OCI-LY7 (cell line): Measurements from ENCODE around the gene KIF6.

Experiments used
- EZH2phosphoT487 ChIP-seq: fragments of 200-600 bp; sonication (generic); IDR thresholded peaks from 2 replicates; pipeline ENCODE4 v1.6.1; 2018; ENCODE audit warnings: low read depth, borderline replicate concordance, mild to moderate bottlenecking, mixed run types, antibody characterized with exemption, low read length, moderate library complexity, mixed read lengths
- TF ChIP-seq, protein P1 (sequence below): fragments of 200-600 bp; sonication (generic); conservative IDR thresholded peaks from 2 replicates; pipeline ENCODE4 v1.5.1; 2014; ENCODE audit warnings: mild to moderate bottlenecking, antibody characterized with exemption, low read length, moderate library complexity, mixed read lengths

GRCh38 chr6:39702265-39702664 is 22.9 kb downstream of the KIF6 start:
- TF ChIP-seq, protein P1, sequence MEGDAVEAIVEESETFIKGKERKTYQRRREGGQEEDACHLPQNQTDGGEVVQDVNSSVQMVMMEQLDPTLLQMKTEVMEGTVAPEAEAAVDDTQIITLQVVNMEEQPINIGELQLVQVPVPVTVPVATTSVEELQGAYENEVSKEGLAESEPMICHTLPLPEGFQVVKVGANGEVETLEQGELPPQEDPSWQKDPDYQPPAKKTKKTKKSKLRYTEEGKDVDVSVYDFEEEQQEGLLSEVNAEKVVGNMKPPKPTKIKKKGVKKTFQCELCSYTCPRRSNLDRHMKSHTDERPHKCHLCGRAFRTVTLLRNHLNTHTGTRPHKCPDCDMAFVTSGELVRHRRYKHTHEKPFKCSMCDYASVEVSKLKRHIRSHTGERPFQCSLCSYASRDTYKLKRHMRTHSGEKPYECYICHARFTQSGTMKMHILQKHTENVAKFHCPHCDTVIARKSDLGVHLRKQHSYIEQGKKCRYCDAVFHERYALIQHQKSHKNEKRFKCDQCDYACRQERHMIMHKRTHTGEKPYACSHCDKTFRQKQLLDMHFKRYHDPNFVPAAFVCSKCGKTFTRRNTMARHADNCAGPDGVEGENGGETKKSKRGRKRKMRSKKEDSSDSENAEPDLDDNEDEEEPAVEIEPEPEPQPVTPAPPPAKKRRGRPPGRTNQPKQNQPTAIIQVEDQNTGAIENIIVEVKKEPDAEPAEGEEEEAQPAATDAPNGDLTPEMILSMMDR: no peak
- no peak for TF ChIP-seq EZH2phosphoT487
